ENCODE results near the gene CCDC40.

- TF ChIP-seq CTCF (IDR thresholded peaks at IDR 0.05) (no peak), EZH2phosphoT487 (IDR thresholded peaks at IDR 0.05) (no peak), EZH2 (IDR thresholded peaks at IDR 0.05) (no peak)
Measured at GRCh38 chr17:80142929-80143328, 106.5 kb downstream of the CCDC40 start.
